Measurements from ENCODE around the gene HMGCLL1.

DNA sequence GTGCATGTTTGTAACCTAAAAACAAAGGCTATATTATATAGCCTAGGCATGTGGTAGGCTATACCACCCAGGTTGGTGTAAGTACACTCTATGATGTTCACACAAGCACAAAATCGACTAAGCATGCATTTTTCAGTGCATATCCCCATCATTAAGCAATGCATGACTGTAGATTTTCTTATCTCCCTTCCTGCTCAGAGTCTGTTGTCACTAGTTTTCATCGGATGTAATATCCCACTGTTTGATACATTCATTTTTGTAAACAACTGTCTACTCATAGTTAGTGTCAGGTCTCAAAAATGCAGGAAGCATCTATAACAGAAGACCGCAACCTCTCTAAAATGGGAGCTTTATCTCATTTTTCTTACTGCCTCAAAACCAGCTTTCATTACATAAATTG, 181.0 kb downstream of the HMGCLL1 start:
- TF ChIP-seq CTCF (IDR thresholded peaks at IDR 0.05) (no peak), POLR2A (IDR thresholded peaks at IDR 0.05; ENCODE audit: low read depth) (no peak)

Measured in esophagus muscularis mucosa (tissue), 3 donors.